Calu3 (cell line): ENCODE measurements around the gene TMEM37. TPM values are rescaled to one million over a fixed set of nuclear protein-coding genes. Genes with fewer than 3 reads are reported as not detected.

Experiments
- BruUV-seq: library from RNA; stranded (reverse); fragments of 400-500 nt; replicated peaks from 2 replicates; lab custom pipeline; 2021; lab: Mats Ljungman, UMichigan
- CTCF ChIA-PET: fragments of 300-600 bp; sonication (Branson Sonifier 250); formaldehyde crosslinking; loops from one replicate; lab custom pipeline; 2022; ENCODE audit warnings: antibody characterized with exemption; lab: Charles Lee
- DNase-seq: peaks from one replicate; pipeline ENCODE4 v3.0.0; 2022
- H3K27ac Mint-ChIP-seq: one replicate; pipeline ENCODE4 v1.8.0; 2022; ENCODE audit warnings: mixed read lengths; ENCODE audit not compliant: unreplicated experiment
- H3K27me3 Mint-ChIP-seq: one replicate; pipeline ENCODE4 v1.8.0; 2022; ENCODE audit warnings: mixed read lengths; ENCODE audit not compliant: unreplicated experiment
- H3K36me3 Mint-ChIP-seq: one replicate; pipeline ENCODE4 v1.8.0; 2022; ENCODE audit warnings: mild to moderate bottlenecking, moderate library complexity, mixed read lengths; ENCODE audit not compliant: insufficient read depth, unreplicated experiment
- H3K4me1 Mint-ChIP-seq: one replicate; pipeline ENCODE4 v1.8.0; 2022; ENCODE audit warnings: mild to moderate bottlenecking, low read depth, mixed read lengths; ENCODE audit not compliant: unreplicated experiment
- H3K4me3 Mint-ChIP-seq: one replicate; pipeline ENCODE4 v1.8.0; 2022; ENCODE audit warnings: mild to moderate bottlenecking, low read depth, moderate library complexity, mixed read lengths; ENCODE audit not compliant: unreplicated experiment
- H3K9me3 Mint-ChIP-seq: one replicate; pipeline ENCODE4 v1.8.0; 2022; ENCODE audit warnings: low read depth, mixed read lengths; ENCODE audit not compliant: unreplicated experiment
- CTCF ChIP-seq: fragments of 200-600 bp; IDR thresholded peaks from one replicate; pipeline ENCODE4 v1.8.0; 2022; ENCODE audit warnings: antibody characterized with exemption; ENCODE audit not compliant: unreplicated experiment
- intact Hi-C: fragments of 100-400 bp; cut with micrococcal nuclease; formaldehyde crosslinking; loops from one replicate; pipeline ENCODE4 v1.10.0; 2022; ENCODE audit not compliant: unreplicated experiment
- total RNA-seq: library from RNA; stranded (reverse); gene quantifications from 2 replicates; pipeline ENCODE4 v1.2.3, GENCODE V29; 2022

The TMEM37 gene
- total RNA-seq, 1 experiment from 2014 or later, result 0.76 TPM

GRCh38 chr2:119387381-119388129 lies 44.1 kb upstream of the TMEM37 start:
- H3K27ac Mint-ChIP-seq, result peak overlapping the region; percentile 37

GRCh38 chr2:119389615-119390306 lies 41.9 kb upstream of the TMEM37 start:
- no peak for TF ChIP-seq CTCF
- intact Hi-C loops, result no loop called here
- no peak overlapping the region for H3K4me3 Mint-ChIP-seq
- no peaks in the 10 kb centered on the region for H3K27me3 Mint-ChIP-seq
- peak; percentile 74 for DNase-seq
- CTCF ChIA-PET, result interaction anchor here (0.7 kb wide), 1 partner anchor 289 kb away, joined by 3 read pairs; no protein-coding TSS in a partner anchor
- BruUV-seq, result no TSS peak
- no peaks in the 10 kb centered on the region for H3K36me3 Mint-ChIP-seq
- H3K27ac Mint-ChIP-seq, result no peak overlapping the region
- H3K4me1 Mint-ChIP-seq, result peaks cover 30% of the 10 kb centered on the region
- no peaks in the 10 kb centered on the region for H3K9me3 Mint-ChIP-seq

More at GRCh38 chr2:119387381-119388129, 44.1 kb upstream of the TMEM37 start:
- Mint-ChIP-seq H3K27me3 (no peaks in the 10 kb centered on the region), H3K4me3 (peak overlapping the region; percentile 5), H3K4me1 (peaks cover 30% of the 10 kb centered on the region), H3K9me3 (peaks cover 2% of the 10 kb centered on the region), H3K36me3 (no peaks in the 10 kb centered on the region)
- no TSS peak for BruUV-seq
- peak; percentile 40 for DNase-seq
- no peak for TF ChIP-seq CTCF
- intact Hi-C loops, result no loop called here
- CTCF ChIA-PET, result interaction anchor here (0.7 to 1.3 kb wide), 2 partner anchors 89 to 258 kb away, joined by 3 to 5 read pairs; no protein-coding TSS in a partner anchor

GRCh38 chr2:119393971-119394748 lies 37.5 kb upstream of the TMEM37 start:
- CTCF ChIA-PET, result no interaction called here
- no TSS peak for BruUV-seq
- no peaks in the 10 kb centered on the region for H3K27me3 Mint-ChIP-seq
- H3K9me3 Mint-ChIP-seq, result no peaks in the 10 kb centered on the region
- peaks cover 20% of the 10 kb centered on the region for H3K4me1 Mint-ChIP-seq
- intact Hi-C loops, result no loop called here
- no peak overlapping the region for H3K27ac Mint-ChIP-seq
- DNase-seq, result no peak
- H3K36me3 Mint-ChIP-seq, result no peaks in the 10 kb centered on the region
- no peak for TF ChIP-seq CTCF
- H3K4me3 Mint-ChIP-seq, result no peak overlapping the region

- no peaks in the 10 kb centered on the region for H3K36me3 Mint-ChIP-seq
- intact Hi-C loops, result no loop called here
- H3K9me3 Mint-ChIP-seq, result no peaks in the 10 kb centered on the region
- CTCF ChIA-PET, result no interaction called here
- no peaks in the 10 kb centered on the region for H3K27me3 Mint-ChIP-seq
- DNase-seq, result no peak
- H3K27ac Mint-ChIP-seq, result no peak overlapping the region
- H3K4me3 Mint-ChIP-seq, result no peak overlapping the region
- peaks cover 13% of the 10 kb centered on the region for H3K4me1 Mint-ChIP-seq
- TF ChIP-seq CTCF, result no peak
- BruUV-seq, result no TSS peak
These were observed 34.5 kb upstream of the TMEM37 start for GRCh38 chr2:119397196-119397595.
